IPS DF 6.9 (cell line): Measurements from ENCODE around the gene NCLN.
"Not testable (repeated sequence)": the region's sequence is repeated elsewhere in the genome, so short reads cannot be mapped to it uniquely, and the experiment has no call there.

Source experiments
- DNase-seq: peaks from one replicate; pipeline ENCODE4 v3.0.0-alpha.2; 2013; ENCODE audit warnings: low read depth, low spot score
- H3K27ac ChIP-seq: one replicate; pipeline ENCODE4 v1.5.1; 2013; ENCODE audit warnings: low read length, control low read depth
- H3K27me3 ChIP-seq: 2 replicates; pipeline ENCODE4 v1.6.1; 2013; ENCODE audit warnings: mild to moderate bottlenecking, low read length; ENCODE audit not compliant: control insufficient read depth, insufficient read depth
- H3K36me3 ChIP-seq: 2 replicates; pipeline ENCODE4 v1.6.1; 2013; ENCODE audit warnings: low read length; ENCODE audit not compliant: control insufficient read depth, insufficient read depth
- H3K4me1 ChIP-seq: 2 replicates; pipeline ENCODE4 v1.6.1; 2013; ENCODE audit warnings: low read length; ENCODE audit not compliant: control insufficient read depth, insufficient read depth
- H3K4me3 ChIP-seq: 2 replicates; pipeline ENCODE4 v1.5.1; 2013; ENCODE audit warnings: mild to moderate bottlenecking, low read length
- H3K9me3 ChIP-seq: 2 replicates; pipeline ENCODE4 v1.6.1; 2013; ENCODE audit warnings: low read length, inconsistent platforms; ENCODE audit not compliant: control insufficient read depth, insufficient read depth
- WGBS: extraction: QIAGEN DNeasy Blood & Tissue Kit; methylation state at CpG from one replicate; pipeline ENCODE4 v1.1.7; 2013; ENCODE audit warnings: mixed read lengths, missing lambda C conversion rate; ENCODE audit not compliant: insufficient read length, insufficient coverage; 5-methylcytosine and 5-hydroxymethylcytosine counted together

The NCLN gene

DNA sequence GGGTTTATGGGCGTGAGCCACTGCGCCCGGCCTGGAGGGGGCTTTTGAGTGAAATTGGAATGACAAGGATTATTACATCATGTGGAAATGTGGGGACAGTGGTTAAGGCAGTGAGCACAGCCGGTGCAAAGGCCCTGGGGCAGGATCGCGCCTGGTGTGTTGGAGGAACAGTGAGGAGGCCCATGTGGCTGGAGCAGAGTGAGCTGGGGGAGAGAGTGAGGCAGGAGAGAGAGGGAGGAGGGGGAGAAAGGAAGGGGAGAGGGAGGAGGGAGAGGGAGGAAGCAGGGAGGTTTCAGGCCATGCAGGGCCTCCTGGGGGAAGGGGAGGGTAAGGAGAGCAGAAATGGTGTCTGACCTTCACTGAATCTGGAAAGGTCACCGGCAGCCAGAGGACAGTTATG lies 27.4 kb downstream of the NCLN start:
- Histone ChIP-seq H3K27ac (no peak overlapping the region), H3K27me3 (no peaks in the 10 kb centered on the region), H3K9me3 (no peaks in the 10 kb centered on the region), H3K4me1 (0 out of 2 replicates have a peak, but pooled peaks cover 2% of the 10 kb centered on the region), H3K36me3 (no peaks in the 10 kb centered on the region; the same call in 1 of the 2 replicates), H3K4me3 (no peak overlapping the region)
- WGBS = no CpG with 5 or more reads among the region's 7 CpGs
- no peak for DNase-seq

DNA sequence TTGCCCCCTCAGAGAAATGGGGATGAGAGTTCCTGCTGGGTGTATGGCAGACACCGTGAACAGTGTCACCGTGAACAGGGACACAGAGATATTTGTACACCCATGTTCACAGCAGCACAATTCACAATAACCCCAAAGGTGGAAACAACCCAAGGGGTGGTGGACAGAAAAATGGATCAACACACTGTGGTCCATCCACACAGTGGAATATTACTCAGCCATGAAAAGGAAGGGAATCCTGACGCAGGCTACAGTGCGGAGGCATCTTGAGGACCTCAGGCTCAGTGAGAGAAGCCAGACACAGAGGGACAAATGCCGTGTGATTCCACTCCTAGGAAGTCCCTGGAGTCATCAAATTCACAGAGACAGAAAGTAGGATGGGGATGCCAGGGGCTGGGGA lies 31.1 kb downstream of the NCLN start:
- Histone ChIP-seq H3K4me3 (no peak overlapping the region), H3K27ac (no peak overlapping the region), H3K9me3 (no peaks in the 10 kb centered on the region), H3K4me1 (no peaks in the 10 kb centered on the region), H3K36me3 (no peaks in the 10 kb centered on the region), H3K27me3 (no peaks in the 10 kb centered on the region)
- no peak for DNase-seq
- WGBS = no CpG with 5 or more reads among the region's 5 CpGs

DNA sequence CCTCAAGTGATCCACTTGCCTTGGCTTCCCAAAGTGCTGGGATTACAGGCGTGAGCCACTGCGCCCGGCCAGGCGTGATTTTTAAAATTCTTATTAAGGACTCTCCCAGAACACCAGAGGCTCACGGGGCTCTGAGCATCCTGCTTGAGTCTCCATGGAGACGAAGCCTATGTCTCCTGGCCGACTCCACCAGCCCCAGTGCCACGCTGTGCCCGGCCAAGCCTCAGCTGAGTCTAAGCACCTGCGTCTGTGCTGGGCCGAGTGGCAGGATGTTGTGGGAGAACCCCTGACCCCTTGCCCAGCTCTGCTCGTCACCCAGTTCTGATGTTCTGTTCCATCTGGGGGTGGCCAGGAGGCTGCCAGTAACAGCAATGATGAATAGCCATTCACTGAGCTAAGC lies 34.8 kb downstream of the NCLN start:
- Histone ChIP-seq H3K4me3 (no peak overlapping the region), H3K4me1 (no peaks in the 10 kb centered on the region), H3K9me3 (no peaks in the 10 kb centered on the region), H3K36me3 (no peaks in the 10 kb centered on the region), H3K27ac (no peak overlapping the region), H3K27me3 (no peaks in the 10 kb centered on the region)
- no CpG with 5 or more reads among the region's 12 CpGs for WGBS
- no peak for DNase-seq

DNA sequence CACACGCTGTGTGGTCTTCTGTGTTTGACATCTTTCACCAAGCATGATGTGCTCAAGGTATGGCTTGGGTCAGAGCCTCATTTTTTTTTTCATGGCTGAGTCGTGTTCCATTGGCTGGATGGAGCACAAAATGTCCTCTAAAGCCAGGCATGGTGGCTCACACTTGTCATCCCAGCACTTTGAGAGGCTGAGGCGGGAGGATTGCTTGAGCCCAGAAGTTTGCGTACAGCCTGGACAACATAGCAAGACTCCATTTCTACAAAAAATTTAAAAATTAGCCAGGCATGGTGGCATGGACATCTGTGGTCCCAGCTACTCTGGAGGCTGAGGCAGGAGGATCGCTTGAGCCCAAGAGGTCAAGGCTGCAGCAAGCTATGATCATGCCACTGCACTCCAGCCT lies 35.8 kb downstream of the NCLN start:
- not testable (repeated sequence) for H3K4me1 ChIP-seq, H3K36me3 ChIP-seq, H3K4me3 ChIP-seq, DNase-seq, H3K27ac ChIP-seq, H3K27me3 ChIP-seq, H3K9me3 ChIP-seq
- WGBS = no CpG with 5 or more reads among the region's 5 CpGs

DNA sequence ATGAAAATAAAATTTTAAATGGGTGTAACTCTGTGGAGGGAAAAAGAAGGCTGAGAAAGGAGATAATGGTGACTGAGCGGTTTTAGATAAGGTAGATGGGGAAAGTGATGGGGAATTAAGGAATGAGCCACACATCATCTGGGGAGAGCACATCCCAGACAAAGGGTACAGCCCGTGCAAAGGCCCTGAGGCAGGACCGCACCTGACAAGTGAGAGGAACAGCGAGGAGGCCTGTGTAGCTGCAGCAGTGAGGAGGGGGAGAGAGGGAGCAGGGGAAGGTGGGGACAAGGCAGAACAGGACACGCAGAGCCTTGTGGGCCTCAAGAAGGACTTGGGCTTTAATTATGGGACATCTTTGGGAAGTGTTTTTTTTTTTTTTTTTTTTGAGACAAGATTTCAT lies 37.0 kb downstream of the NCLN start:
- Histone ChIP-seq H3K4me3 (no peak overlapping the region), H3K27me3 (no peaks in the 10 kb centered on the region), H3K36me3 (no peaks in the 10 kb centered on the region), H3K9me3 (no peaks in the 10 kb centered on the region), H3K4me1 (peaks cover 3% of the 10 kb centered on the region), H3K27ac (no peak overlapping the region)
- DNase-seq = no peak
- 100% methylated on average over 1 of the region's 5 CpGs for WGBS

DNA sequence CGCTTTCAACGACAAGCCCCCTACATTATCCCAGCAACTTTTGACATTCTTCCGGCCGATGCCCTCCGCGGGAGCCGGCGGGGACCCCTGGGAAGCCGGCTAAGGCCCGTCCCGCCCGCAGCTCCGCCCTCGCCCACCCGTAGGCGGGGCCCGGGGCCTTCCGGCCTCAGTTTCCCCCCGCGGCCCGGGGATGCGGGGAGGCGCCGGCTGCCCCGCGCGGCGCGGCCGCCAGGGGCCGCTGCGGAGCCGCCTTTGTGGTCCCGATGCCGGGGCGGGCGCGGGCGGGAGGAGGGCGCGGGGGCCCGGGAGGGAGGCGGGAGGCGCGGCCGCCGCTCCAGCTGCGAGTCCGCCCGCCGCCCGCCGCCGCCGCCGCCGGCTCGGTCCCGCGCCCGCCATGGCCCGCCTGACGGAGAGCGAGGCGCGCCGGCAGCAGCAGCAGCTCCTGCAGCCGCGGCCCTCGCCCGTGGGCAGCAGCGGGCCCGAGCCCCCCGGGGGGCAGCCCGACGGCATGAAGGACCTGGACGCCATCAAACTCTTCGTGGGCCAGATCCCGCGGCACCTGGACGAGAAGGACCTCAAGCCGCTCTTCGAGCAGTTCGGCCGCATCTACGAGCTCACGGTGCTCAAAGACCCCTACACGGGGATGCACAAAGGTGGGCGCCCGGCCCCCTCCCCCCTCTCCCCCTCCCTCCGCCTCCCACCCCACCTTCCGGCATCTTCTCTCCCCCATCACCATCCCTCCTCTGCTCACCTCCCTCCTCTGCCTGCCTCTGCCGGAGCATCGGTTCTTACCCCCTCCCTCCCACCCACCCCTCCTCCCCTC lies 38.8 kb downstream of the NCLN start, which contains the start of gene CELF5:
Gene CELF5, plus strand, starts transcription at position 316 of the 823 bp plus-strand sequence. Its CDS starts 79 bp downstream, at position 395.
- no peaks in the 10 kb centered on the region for H3K27me3 ChIP-seq
- peaks cover 6% of the 10 kb centered on the region for H3K4me1 ChIP-seq
- DNase-seq = no peak
- peak within 1 kb of the TSS; percentile 69 for H3K4me3 ChIP-seq
- no peak within 1 kb of the TSS for H3K27ac ChIP-seq
- no peaks in the 10 kb centered on the region for H3K9me3 ChIP-seq
- H3K36me3 ChIP-seq = no peaks in the 10 kb centered on the region
- WGBS = no CpG with 5 or more reads among the region's 94 CpGs

DNA sequence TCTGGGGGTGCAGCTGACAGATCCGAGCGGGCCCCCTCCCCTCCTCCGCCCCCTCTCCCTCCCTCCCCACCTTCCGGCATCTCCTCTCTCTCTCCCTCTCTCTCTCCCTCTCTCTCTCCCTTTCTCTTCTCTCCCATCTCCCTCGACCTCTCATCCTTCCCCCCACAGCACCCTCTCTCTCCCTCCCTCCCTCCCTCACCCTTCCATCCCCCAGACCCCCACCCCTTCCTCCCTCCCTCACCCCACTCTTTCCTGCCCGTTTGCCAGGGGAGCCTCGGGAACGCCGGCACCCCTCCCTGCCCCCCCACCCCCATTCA lies 39.4 kb downstream of the NCLN start:
- Histone ChIP-seq H3K4me1 (peaks cover 6% of the 10 kb centered on the region), H3K27me3 (no peaks in the 10 kb centered on the region), H3K9me3 (no peaks in the 10 kb centered on the region), H3K27ac (no peak overlapping the region), H3K4me3 (peak overlapping the region; percentile 69; the same call in 1 of the 2 replicates), H3K36me3 (no peaks in the 10 kb centered on the region)
- DNase-seq = no peak
- no CpG with 5 or more reads among the region's 9 CpGs for WGBS

DNA sequence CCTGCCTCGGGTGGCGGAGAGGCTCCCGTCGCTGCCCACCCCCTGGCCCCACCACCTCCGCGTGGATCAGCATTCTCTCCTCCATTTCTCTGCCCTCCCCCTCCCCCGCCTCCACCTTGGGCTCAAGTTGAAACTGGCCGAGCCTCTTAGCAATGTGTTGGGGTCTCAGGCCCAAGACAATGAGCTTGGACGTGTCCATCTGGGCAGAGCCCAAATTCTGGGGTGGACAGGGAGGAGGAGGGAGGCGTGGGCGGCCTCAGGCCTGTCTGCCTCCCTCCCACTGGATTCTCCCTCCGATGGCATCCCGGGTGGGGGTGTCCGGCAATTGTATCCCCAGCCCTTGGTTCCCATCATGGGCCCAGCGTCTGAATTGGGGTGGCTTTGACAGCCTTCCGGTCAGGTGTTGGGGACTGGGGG lies 40.0 kb downstream of the NCLN start:
- H3K27ac ChIP-seq = no peak overlapping the region
- H3K27me3 ChIP-seq = no peaks in the 10 kb centered on the region
- peak overlapping the region; percentile 69 for H3K4me3 ChIP-seq
- WGBS = no CpG with 5 or more reads among the region's 16 CpGs
- no peaks in the 10 kb centered on the region for H3K9me3 ChIP-seq
- DNase-seq = no peak
- no peaks in the 10 kb centered on the region for H3K36me3 ChIP-seq
- H3K4me1 ChIP-seq = peaks cover 6% of the 10 kb centered on the region

DNA sequence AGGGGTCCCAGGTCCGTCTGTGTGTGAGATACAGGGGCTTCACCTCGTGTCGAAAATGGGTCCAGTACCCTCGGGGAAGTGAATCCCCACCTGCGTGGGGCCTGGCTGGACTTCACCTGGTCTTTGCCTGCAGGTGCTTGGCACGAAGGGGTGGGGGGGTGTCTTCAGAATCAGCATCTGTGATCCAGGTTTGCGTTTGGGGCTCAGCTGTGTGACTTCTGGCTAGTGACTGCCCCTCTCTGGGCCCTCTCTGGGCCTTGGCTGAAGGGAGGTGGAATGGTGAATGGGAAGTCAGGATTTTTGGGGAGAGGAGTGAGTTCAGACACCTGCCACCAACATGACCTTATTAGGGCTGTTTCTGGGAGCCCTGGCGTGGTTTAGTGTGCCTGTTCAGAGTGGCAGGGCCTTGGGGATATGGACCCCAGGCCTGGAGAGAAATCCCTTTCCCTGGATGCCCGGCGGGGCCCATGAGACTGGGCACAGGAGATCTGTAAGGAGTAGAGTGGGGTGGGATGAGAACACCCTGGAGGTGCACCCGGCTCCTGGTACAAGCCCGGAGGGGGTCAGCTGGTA lies 41.4 kb downstream of the NCLN start:
- Histone ChIP-seq H3K4me1 (peaks cover 6% of the 10 kb centered on the region), H3K9me3 (no peaks in the 10 kb centered on the region), H3K27ac (no peak overlapping the region), H3K4me3 (no peak overlapping the region), H3K27me3 (no peaks in the 10 kb centered on the region), H3K36me3 (no peaks in the 10 kb centered on the region)
- WGBS = no CpG with 5 or more reads among the region's 12 CpGs
- no peak for DNase-seq

DNA sequence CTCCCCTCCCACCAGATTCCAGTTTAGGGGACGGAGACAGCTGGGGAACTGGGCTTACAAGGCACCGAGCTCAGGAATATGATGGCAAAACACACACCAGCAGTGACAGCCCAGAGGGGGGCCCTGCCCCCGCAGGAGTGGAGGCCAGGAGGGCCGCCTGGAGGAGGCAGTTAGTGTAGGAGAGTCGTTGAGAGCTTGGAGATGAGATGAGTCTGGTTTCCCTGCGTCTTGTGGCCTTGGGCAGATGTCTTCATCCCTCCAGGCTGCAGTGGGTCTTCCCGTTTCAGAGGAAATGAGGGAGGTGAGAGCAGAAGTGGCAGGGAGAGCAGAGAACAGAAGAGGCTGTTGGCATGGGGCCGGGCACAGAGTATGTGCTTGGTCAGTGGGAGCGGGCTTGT lies 43.6 kb downstream of the NCLN start:
- Histone ChIP-seq H3K9me3 (no peaks in the 10 kb centered on the region), H3K4me3 (no peak overlapping the region), H3K4me1 (peaks cover 6% of the 10 kb centered on the region), H3K27ac (no peak overlapping the region), H3K27me3 (no peaks in the 10 kb centered on the region), H3K36me3 (no peaks in the 10 kb centered on the region)
- DNase-seq = no peak
- WGBS = no CpG with 5 or more reads among the region's 9 CpGs
